PFSK-1 (cell line): Measurements from ENCODE around the gene LHPP.

Experiments
- FOXP2 ChIP-seq: optimal IDR thresholded peaks from 2 replicates; pipeline ENCODE3; 2011; ENCODE audit warnings: borderline replicate concordance, control low read depth, inconsistent platforms; ENCODE audit not compliant: insufficient read depth; ENCODE audit errors: extremely low read length, extremely low read depth
- POLR2AphosphoS5 ChIP-seq: IDR thresholded peaks from 2 replicates; pipeline ENCODE4 v1.6.1; 2012; ENCODE audit warnings: low read depth, mild to moderate bottlenecking, control low read depth, low read length, moderate library complexity
- REST ChIP-seq, 2 experiments: IDR thresholded peaks; 2 replicates each; pipeline versions ENCODE4 v1.6.1 to v1.8.0; 2011 to 2012; ENCODE audit warnings: low read depth in 2 of 2, low read length in 2 of 2, control low read depth in 1 of 2, inconsistent platforms in 1 of 2, mild to moderate bottlenecking in 1 of 2, moderate library complexity in 1 of 2; ENCODE audit not compliant: insufficient read depth in 1 of 2
- SIN3A ChIP-seq: IDR thresholded peaks from 2 replicates; pipeline ENCODE4 v1.6.1; 2012; ENCODE audit warnings: mild to moderate bottlenecking, low read length, moderate library complexity, borderline replicate concordance; ENCODE audit not compliant: insufficient read depth
- TAF1 ChIP-seq: IDR thresholded peaks from 2 replicates; pipeline ENCODE4 v1.6.1; 2012; ENCODE audit warnings: low read length, control low read depth, borderline replicate concordance; ENCODE audit not compliant: insufficient read depth

LHPP gene

GRCh38 chr10:124640538-124641231 is 179.1 kb downstream of the LHPP start:
- TF ChIP-seq SIN3A (no peak), POLR2AphosphoS5 (no peak), TAF1 (no peak), FOXP2 (peak; percentile 10), REST (IDR thresholded peaks at IDR 0.05; ENCODE audit: insufficient read depth in 1 of 2, low read depth in 2 of 2, low read length in 2 of 2) (no peak)

GRCh38 chr10:124641282-124642087 is 179.9 kb downstream of the LHPP start:
- TF ChIP-seq TAF1 (no peak), REST (IDR thresholded peaks at IDR 0.05; ENCODE audit: insufficient read depth in 1 of 2, low read depth in 2 of 2, low read length in 2 of 2) (no peak)

- TF ChIP-seq SIN3A (no peak), REST (IDR thresholded peaks at IDR 0.05; ENCODE audit: insufficient read depth in 1 of 2, low read depth in 2 of 2, low read length in 2 of 2) (no peak), POLR2AphosphoS5 (no peak), FOXP2 (no peak), TAF1 (no peak)
These were observed 180.6 kb downstream of the LHPP start for GRCh38 chr10:124642088-124642710.

- TF ChIP-seq FOXP2: no peak
- TF ChIP-seq SIN3A: no peak
- TF ChIP-seq TAF1: no peak
- no peak for TF ChIP-seq POLR2AphosphoS5
- no peak for TF ChIP-seq REST (IDR thresholded peaks at IDR 0.05; ENCODE audit: insufficient read depth in 1 of 2, low read depth in 2 of 2, low read length in 2 of 2)
These were observed 181.8 kb downstream of the LHPP start for GRCh38 chr10:124643330-124644009.
